ENCODE measurements around the gene YY1. TPM values are rescaled to one million over a fixed set of nuclear protein-coding genes. Genes with fewer than 3 reads are reported as not detected.
"Not testable (repeated sequence)": the region's sequence is repeated elsewhere in the genome, so short reads cannot be mapped to it uniquely, and the experiment has no call there.

YY1 gene
- total RNA-seq, 2 donors from 2014 or later = 31.3 to 36.3 TPM

DNA sequence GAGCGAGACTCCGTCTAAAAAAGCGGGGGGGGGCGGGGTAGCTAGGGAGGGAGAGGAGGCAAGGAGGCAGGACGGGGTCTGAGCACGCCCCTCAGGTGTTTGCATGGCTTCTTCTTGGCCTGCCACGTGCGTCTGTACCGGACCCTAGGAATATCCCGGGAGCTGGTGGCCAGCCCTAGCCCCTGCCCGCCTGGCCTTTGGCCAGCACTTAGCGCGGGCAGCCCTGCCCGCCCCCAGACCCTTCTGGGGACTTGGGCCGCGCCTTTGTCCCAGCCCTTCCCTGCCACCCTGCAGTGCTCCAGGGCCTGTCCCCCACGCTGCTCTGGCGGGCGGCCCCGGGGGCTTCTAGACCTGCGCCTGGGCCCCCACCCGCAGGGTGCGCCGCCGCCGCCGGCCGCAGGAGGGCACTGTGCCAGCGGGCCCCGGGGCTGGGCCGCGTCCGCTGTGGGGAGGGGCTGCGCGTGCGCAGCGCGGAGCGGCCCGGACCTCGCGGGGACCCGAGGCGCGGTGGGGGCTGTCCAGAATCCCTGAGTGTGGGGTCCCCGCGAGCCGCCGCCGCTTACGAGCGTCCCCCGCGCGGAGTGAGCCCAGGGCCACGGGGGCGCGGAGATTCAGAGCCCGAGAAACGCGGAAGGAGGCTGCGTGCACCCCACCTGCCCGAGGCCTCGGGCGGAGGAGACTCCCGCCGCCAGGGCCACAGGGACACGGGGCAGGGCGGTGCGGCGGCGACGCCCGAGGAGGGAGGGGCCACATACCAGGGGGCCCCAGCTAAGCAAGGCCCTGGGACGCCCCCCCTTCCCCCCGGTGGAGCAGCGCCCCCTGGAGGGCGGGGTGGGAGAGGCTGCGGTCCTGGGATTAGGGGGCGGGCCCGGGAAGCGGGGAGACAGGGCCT, 46.3 kb downstream of the YY1 start:
- Histone ChIP-seq H3K4me3 (peak overlapping the region; percentile 60 to 81), H3K27me3 (no peaks in the 10 kb centered on the region), H3K9me3 (no peaks in the 10 kb centered on the region), H3K4me1 (peaks cover 0 to 50% of the 10 kb centered on the region in 2 donors), H3K36me3 (no peaks in the 10 kb centered on the region), H3K27ac (peak overlapping the region; percentile 91 to 93)
- no peak for DNase-seq (ENCODE audit: low spot score)
- peak; percentile 67 to 84 for TF ChIP-seq CTCF (IDR thresholded peaks at IDR 0.05)

- no peak for TF ChIP-seq CTCF (IDR thresholded peaks at IDR 0.05)
- no peaks in the 10 kb centered on the region for H3K9me3 ChIP-seq
- H3K36me3 ChIP-seq = no peaks in the 10 kb centered on the region
- DNase-seq (ENCODE audit: low spot score) = no peak
- H3K4me1 ChIP-seq = peaks cover 0 to 56% of the 10 kb centered on the region in 2 donors
- H3K27ac ChIP-seq = peak overlapping the region; percentile 91 to 93
- no peaks in the 10 kb centered on the region for H3K27me3 ChIP-seq
- peak overlapping the region; percentile 60 to 81 for H3K4me3 ChIP-seq
Observed at GRCh38 chr14:100285913-100286400, 47.0 kb downstream of the YY1 start.

- peaks cover 0 to 52% of the 10 kb centered on the region in 2 donors for H3K4me1 ChIP-seq
- no peak for TF ChIP-seq CTCF (IDR thresholded peaks at IDR 0.05)
- no peaks in the 10 kb centered on the region for H3K9me3 ChIP-seq
- DNase-seq (ENCODE audit: low spot score) = no peak
- no peaks in the 10 kb centered on the region for H3K27me3 ChIP-seq
- no peak overlapping the region for H3K4me3 ChIP-seq
- no peak overlapping the region for H3K27ac ChIP-seq
- H3K36me3 ChIP-seq = peaks cover 6% of the 10 kb centered on the region
Observed at GRCh38 chr14:100286484-100287191, 47.7 kb downstream of the YY1 start.

DNA sequence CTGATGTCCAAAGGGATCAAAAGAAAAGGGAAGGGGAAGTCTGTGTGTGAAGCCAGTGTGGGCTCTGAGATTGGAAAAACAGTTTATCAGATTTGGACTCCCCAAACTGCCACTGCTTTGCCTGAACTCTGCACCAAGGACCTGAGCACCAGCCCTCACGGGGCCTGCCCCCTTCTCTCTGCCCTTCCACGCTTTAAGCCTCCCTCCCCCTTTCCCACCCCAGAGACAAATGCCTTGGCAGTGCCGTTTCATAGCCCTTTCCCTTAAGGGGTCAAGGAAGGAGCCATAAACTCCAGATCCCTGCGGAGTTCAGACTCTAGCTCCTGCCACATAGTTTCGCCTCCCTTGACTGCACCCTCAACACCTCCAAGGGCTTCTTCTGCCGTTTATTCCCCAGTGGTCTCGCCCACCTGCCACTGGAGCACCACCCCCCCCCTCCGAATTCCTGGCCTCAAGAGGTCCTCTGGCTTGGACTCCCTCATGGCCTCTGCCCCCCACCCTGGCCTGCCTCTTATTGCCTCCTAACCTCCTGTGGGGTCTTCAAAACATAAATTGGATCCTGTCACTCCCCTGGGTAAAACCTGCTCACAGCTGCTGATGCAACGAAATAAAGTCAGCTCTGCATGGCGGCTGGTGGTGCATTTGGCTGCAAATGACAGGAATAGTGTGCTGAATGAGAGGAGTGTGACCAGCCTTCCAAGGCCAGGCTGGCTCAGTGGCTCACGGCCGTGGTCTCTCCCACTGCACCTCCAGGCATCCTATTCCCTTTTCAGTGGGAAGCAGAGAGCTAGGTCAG, 48.5 kb downstream of the YY1 start:
- no peak for TF ChIP-seq CTCF (IDR thresholded peaks at IDR 0.05)
- Histone ChIP-seq H3K9me3 (no peaks in the 10 kb centered on the region), H3K36me3 (peaks cover 11% of the 10 kb centered on the region), H3K27me3 (no peaks in the 10 kb centered on the region), H3K27ac (no peak overlapping the region), H3K4me3 (no peak overlapping the region), H3K4me1 (peaks cover 0 to 45% of the 10 kb centered on the region in 2 donors)
- no peak for DNase-seq (ENCODE audit: low spot score)

DNA sequence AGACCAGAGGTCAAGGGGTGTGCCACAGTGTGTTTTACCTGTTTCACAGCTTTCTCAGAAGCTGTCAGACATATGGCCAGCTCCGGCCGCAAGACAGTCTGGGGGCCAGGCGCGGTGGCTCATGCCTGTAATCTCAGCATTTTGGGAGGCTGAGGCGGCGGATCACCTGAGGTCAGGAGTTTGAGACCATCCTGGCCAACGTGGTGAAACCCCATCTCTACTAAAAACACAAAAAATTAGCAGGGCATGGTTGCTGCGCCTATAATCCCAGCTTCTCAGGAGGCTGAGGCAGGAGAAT, 49.0 kb downstream of the YY1 start:
- H3K27ac ChIP-seq; DNase-seq (ENCODE audit: low spot score); H3K4me3 ChIP-seq; H3K9me3 ChIP-seq; H3K27me3 ChIP-seq: not testable (repeated sequence)
- Histone ChIP-seq H3K4me1 (peaks cover 0 to 39% of the 10 kb centered on the region in 2 donors), H3K36me3 (peaks cover 11% of the 10 kb centered on the region)

Data from right atrium auricular region (tissue), 2 donors.